GM19193 (cell line): Measurements from ENCODE around the gene FGF14.

Experiments used
- POLR2A ChIP-seq: IDR thresholded peaks from 4 replicates; pipeline ENCODE4 v1.6.1; 2011; ENCODE audit not compliant: insufficient read depth, insufficient read length; ENCODE audit errors: extremely low read depth

Gene FGF14

DNA sequence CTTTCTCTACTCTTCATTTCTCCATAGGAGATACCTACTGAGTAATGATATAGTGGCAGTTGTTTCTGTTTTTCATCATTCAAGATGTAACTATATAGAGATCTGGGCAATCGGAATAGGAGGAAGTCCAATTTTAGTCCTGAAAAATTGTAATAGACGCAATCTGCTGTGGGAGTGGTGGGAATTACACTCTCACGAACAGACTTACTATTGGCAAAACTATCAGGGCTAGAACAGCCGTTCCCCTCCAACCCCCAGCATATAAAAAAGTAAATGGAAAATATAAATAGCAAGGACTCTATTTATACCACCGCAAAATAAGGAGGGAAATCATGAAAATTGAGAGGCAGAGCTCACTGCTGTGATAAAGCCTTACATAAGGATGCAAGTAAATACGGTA lies 330.1 kb downstream of the FGF14 start:
- TF ChIP-seq POLR2A = no peak

DNA sequence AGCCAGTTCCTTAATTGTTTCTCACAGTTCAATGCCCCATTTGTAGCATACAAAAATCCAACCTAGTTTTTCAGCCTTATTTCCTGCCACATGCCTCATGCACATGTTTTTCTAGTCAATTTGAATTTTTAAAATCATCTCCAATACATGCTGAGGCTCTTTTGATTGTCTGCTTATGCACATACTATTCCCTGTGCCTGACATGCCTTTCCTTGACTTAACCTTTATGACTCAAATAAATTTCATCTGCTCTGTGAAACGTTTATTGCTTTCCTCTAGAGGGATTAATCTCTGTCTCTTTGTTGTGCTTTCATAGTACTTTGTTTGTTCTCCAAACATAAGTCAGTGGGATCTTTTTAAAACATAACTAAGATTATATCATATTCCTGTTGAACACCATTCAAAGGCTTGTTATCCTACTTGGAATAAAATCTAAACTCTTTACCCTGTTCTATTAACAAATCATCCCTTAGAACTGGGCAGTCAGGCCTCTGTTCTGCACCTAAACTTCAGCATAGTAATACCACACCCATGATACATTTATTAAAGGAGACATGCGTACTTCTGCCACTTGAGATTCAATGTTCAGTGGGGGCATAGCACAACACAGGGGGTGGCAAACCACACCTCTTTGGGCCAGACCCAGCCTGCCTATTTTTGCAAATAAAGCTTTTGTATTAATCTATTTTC lies 346.6 kb downstream of the FGF14 start:
- TF ChIP-seq POLR2A = no peak

DNA sequence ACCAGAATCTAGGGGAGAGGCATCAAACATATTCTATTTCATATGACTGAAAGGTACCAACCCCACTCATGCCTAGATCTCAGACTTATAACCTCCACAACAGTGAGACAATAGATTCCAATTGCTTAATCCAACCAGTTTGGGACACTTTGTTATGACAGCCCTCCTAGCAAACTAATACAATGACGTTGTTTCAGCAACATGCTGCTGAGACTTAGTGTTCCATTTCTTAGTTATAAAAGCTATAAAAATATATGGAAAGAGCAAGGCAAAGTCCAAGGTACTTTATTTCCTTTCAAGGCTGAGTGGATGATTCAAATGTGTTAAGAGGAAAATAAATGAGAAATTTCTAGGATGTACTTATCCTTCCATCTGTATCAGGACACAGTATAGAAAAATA lies 352.0 kb downstream of the FGF14 start:
- TF ChIP-seq POLR2A = no peak

DNA sequence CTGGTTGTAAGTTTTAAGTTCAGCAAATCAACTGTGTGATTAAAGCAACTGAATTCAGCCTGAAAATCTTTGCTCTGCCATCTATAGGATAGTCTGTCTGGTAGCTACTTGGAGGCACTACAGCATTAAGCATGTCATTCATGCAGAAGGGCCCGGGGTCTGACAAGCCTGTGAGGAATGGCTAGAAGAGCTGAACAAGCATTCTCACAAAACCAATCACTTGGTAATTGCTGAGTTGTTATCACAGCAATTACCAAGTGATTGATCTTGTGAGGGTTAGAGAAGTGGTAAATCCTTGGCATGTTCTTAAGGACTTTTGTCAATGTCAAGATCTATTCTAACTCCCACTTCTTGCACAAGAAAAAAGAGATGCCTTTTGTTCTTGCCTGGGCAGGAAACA lies 356.1 kb downstream of the FGF14 start:
- TF ChIP-seq POLR2A = no peak

DNA sequence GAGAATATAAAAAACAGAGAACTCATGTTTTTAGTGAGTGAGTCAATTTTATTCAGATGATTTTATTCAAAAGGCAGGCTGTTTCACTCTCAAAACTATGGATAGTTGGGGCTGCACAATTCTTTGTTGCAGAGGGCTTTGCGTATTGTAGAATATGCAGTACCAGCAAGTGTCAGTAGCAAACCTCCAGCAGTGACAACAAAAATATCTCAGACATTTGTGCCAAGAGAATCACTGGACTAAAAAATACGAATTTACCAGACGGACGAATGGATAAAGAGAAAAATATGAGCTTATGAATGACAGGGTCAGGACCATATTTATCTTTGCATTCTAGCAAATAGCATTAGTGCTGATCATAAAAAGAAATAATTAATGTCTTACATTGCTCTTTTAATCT lies 359.1 kb downstream of the FGF14 start:
- TF ChIP-seq POLR2A = no peak

DNA sequence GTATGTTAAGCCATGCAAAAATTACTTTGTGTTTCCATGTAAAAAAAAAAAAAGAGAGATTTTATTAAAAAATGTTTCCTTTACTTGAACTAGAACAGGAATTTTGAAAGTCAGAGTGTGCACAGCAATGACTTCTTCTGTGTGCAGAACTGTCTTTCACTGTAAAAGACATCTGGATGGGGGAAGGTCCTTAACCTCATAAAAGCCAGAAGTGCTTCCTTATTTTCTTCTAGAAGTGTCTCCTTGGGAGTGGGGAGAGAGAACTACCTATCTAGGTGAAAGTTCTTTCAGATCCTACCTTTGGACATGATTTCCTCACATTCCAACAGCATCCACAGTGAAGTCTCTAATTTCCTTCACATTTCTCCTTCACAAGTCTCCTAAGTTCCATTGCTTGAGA lies 360.3 kb downstream of the FGF14 start:
- no peak for TF ChIP-seq POLR2A

DNA sequence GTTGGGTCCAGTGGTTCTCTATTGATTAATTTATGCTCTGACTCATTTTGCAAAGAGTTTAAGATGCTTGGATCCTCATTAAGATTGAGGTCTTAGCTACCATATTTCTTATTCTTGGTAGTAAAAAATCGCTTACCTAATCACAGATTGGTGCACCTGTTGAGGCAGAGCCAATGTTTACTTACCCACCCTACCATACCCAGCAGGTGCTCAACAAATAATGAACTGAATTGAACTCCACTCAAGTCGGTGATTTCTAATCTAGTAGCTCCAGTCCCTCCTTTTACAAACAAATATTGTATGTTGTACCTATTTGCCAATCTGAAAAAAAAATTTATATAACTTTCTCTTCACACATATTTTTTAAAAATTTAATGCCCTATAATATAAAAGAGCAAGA lies 361.0 kb downstream of the FGF14 start:
- no peak for TF ChIP-seq POLR2A

DNA sequence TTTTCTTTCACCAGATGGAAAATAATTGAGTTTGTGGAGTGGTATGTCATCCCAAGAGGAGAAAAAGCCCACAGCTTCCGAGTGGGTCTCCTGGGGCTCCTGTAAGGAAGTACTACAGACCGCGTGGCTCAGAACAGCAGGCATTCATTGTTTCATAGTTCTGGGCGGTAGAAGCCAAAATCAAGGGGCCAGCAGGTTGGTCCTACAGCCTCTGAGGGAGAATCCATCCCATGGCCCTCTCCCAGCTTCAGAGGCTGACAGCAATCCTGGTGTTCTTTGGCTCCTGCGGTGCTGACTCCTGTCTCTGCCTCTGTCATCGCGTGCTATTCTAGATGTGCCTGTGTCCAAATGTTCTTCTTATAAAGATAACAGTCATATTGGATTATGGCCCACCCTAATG lies 362.6 kb downstream of the FGF14 start:
- TF ChIP-seq POLR2A = no peak

DNA sequence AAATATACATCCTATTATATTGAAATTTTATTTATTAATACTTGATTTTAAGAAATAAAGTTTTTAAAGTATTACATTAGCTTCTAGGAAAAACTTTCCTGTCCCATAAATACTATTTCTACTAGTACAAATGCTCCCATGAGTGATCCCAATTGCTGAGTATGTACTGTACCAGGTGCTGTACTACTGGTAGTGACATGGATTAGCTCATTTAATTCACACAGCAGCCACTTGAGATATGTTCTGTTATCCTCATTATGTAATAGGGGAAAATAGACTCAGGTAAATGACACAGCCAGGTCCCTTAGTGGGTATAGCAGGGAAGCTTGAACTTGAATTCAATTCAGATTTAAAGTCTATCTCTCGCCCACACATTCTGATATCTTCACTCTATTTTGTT lies 363.1 kb downstream of the FGF14 start:
- TF ChIP-seq POLR2A = no peak

DNA sequence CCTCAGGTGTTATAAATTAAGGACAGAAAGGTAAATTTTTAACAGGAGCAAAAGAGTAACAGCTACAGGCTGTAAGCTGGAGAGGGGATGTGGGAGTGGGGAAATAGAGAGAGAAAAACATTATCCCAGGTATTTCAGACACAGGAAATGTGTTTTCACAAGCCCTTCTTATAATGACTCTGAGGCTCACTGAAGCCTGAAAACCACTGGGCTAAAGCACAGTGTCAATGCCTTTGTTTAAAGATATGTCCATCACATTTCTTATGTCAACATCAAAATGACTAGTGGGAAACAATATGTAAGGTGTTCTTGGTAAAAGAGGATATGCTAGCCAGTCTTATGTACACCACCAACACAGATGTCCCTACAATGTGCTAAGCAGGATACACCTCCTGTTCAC lies 365.9 kb downstream of the FGF14 start:
- no peak for TF ChIP-seq POLR2A

DNA sequence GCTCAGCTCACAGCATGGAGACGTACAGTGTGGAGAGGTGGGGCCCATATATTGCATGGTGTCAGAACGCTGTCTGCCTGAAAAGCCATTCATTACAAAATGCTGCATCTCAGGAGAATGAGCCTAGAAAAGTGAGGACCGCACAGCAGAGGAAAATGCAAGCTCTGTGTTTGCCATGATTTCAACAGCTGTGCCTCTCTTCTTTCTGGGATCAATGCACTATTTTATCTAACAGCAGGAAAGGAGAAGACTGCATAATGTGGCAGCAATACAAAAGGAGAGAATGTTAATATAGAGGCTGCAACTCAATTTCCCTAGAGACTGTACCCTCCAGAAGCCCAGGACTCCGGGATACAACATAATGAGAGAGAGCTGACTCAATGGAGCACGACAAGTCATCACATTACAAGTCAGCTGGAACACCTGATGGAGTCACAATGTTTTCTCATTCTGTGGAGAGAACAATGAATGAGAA lies 368.0 kb downstream of the FGF14 start:
- no peak for TF ChIP-seq POLR2A

DNA sequence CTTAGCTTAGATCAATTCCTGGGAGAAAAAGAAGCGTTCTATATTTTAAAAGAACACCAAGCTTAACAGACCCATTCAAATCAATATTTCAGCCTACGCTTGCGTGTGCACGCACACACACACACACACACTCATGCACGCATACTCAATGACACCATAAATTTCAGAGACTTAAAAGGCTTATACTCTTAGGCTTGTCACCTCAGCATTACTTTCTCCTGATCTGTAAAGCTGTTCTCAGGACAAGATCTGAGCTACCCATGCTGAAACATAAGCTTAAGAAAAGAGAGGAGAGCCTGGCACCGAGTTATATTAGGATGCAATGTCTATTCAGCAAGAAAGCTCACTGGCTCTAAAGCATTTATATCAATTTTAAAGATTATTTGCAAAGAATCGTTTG lies 368.5 kb downstream of the FGF14 start:
- TF ChIP-seq POLR2A = no peak

DNA sequence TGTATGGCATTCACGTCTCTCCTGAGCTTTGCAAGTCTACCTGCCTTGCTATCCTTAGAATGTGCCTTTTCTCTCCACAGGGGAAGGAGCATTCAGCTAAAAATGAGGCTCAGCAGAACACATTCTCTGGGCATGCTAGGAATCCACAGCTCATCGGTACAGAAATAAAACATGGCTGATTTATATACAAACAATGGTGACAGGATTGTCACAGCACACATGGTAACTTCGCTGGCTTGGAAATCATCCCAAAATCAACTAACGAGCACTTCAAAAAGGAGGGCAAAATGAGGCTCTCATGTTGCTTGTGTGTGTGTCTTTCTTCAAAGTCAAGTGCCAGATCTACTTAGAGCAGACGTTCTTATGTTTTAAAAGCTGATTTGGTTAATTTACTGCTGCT lies 373.0 kb downstream of the FGF14 start:
- no peak for TF ChIP-seq POLR2A

DNA sequence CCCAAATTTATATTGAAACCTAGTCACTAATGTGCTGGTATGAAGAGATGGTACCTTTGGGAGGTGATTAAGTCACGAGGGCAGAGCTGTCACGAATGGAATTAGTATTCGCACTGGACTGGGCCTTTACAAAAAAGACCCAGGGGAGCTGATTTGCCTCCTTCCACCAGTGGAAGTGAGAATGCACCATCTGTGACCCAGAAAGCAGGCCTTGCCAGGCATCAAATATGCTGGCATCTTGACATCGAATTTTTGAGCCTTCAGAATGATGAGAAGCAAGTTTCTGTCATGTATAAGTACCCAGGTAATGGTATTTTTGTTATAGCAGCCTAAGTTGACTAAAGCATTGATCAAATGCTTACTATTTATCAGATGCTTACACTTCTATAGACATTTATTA lies 373.6 kb downstream of the FGF14 start:
- no peak for TF ChIP-seq POLR2A

DNA sequence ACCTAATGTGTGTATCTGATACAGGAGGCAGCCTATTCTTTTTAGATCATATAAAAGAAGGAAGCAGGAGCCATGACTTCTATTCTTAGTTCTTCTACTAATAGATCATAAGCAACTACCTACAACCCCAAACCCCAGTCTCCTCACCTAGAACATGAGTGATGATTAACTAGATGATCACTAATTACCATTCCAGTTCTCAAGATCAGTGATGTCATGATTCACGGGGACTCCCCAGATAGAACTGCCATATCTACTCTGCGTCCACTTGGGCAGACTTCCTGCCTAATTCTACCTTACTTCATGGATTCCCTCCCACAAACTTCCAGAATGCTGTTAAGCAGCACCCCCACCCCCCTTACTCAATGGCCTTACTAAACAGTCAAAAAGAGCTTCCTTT lies 380.1 kb downstream of the FGF14 start:
- TF ChIP-seq POLR2A = no peak

DNA sequence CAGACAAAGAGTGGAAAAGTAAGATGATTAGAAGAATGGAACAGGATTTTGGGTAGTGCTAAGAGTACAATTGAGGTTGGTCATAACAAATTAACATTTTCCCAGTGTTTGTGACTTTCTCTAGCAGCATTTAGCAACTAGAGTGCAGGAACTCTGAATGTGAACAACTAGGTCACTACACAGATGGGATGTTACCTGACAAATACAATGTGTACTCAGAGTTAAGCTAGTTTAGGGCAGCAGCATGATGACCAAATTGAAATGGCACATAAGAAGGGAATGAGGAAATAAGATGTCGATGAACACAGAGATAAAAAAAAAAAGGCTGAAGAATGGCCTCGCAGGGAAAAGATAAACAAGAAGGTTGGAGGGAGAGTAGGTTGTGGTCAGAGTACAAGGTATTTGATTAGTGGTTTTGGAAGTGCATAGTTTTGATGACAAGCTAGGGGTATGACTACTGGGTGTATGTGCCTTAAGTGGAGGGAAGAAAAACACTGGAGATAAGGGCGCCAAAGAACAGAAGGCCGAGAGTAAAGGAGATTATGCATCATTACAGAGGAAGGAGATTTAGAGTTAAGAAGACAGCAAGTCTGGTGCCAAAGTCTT lies 381.1 kb downstream of the FGF14 start:
- no peak for TF ChIP-seq POLR2A

DNA sequence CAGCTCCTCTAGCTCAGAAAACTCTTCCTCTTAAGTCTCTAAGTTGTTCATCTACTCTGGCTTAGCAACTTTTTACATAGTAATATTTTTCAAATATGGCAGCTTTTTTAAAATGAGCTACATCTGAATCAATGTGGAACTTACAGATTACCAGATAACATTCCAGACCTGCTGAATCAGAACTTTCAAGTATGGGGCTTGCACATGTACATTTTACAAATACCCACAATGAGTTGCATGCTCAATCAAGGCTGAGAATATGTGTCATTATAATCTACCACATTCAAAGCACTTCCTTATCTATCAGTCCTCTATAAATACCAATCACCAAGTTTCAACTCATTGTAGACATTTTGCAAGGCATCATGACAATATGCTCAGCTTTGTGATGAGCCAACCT lies 383.1 kb downstream of the FGF14 start:
- no peak for TF ChIP-seq POLR2A
